Skeletal muscle tissue (tissue), 4 donors: ENCODE data around the gene LRRTM3. TPM values are rescaled to one million over a fixed set of nuclear protein-coding genes. Genes with fewer than 3 reads are reported as not detected.

Source experiments
- H3K27ac ChIP-seq: one replicate; pipeline ENCODE4 v1.7.0; 2013; ENCODE audit warnings: mild to moderate bottlenecking, low read depth, low read length, inconsistent platforms
- H3K27me3 ChIP-seq, 3 donors: one replicate each; pipeline ENCODE4 v1.7.0; 2013; ENCODE audit warnings: low read length in 3 of 3; ENCODE audit not compliant: control insufficient read depth in 3 of 3, insufficient read depth in 3 of 3
- H3K36me3 ChIP-seq, 3 donors: one replicate each; pipeline ENCODE4 v1.7.0; 2013; ENCODE audit warnings: low read length in 3 of 3; ENCODE audit not compliant: control insufficient read depth in 3 of 3, insufficient read depth in 3 of 3
- H3K4me1 ChIP-seq, 3 donors: one replicate each; pipeline ENCODE4 v1.7.0; 2013; ENCODE audit warnings: low read length in 3 of 3, mild to moderate bottlenecking in 3 of 3; ENCODE audit not compliant: control insufficient read depth in 3 of 3, insufficient read depth in 3 of 3
- H3K4me3 ChIP-seq, 3 donors: one replicate each; pipeline ENCODE4 v1.7.0; 2013; ENCODE audit warnings: low read length in 3 of 3
- H3K9ac ChIP-seq, 3 donors: one replicate each; pipeline ENCODE4 v1.7.0; 2013; ENCODE audit warnings: low read length in 3 of 3, mild to moderate bottlenecking in 3 of 3, moderate library complexity in 2 of 3, low read depth in 1 of 3
- H3K9me3 ChIP-seq, 3 donors: one replicate each; pipeline ENCODE4 v1.7.0; 2013; ENCODE audit warnings: low read length in 3 of 3; ENCODE audit not compliant: control insufficient read depth in 3 of 3
- total RNA-seq: library from RNA; depleted of rRNA; stranded (reverse); fragments of >200 nt; gene quantifications from one replicate; pipeline ENCODE4 v1.2.3, GENCODE V29; 2014
- donor health status: Osteomylitis.

LRRTM3 gene
- 1.0 TPM for total RNA-seq

GRCh38 chr10:66925896-66926715 is at the start of gene LRRTM3:
Gene LRRTM3, plus strand, starts transcription at chr10:66926036.
- no peak within 1 kb of the TSS for H3K9ac ChIP-seq
- no peaks in the 10 kb centered on the region for H3K9me3 ChIP-seq
- no peak within 1 kb of the TSS for H3K27ac ChIP-seq
- H3K27me3 ChIP-seq, result peaks cover 6 to 22% (median 10%) of the 10 kb centered on the region in 3 donors
- H3K4me1 ChIP-seq, result peaks cover 0 to 23% (median 10%) of the 10 kb centered on the region in 3 donors
- peak within 1 kb of the TSS; percentile 14 to 52 (median 21) for H3K4me3 ChIP-seq
- no peaks in the 10 kb centered on the region for H3K36me3 ChIP-seq

GRCh38 chr10:66877361-66877760 is 48.5 kb upstream of the LRRTM3 start:
- Histone ChIP-seq H3K27me3 (no peaks in the 10 kb centered on the region), H3K9me3 (no peaks in the 10 kb centered on the region), H3K36me3 (no peaks in the 10 kb centered on the region), H3K4me1 (no peaks in the 10 kb centered on the region), H3K4me3 (no peak overlapping the region), H3K27ac (no peak overlapping the region), H3K9ac (no peak overlapping the region)

GRCh38 chr10:66880292-66880691 is 45.5 kb upstream of the LRRTM3 start:
- Histone ChIP-seq H3K4me3 (no peak overlapping the region), H3K4me1 (no peaks in the 10 kb centered on the region), H3K9me3 (no peaks in the 10 kb centered on the region), H3K27me3 (no peaks in the 10 kb centered on the region), H3K36me3 (no peaks in the 10 kb centered on the region), H3K9ac (no peak overlapping the region), H3K27ac (no peak overlapping the region)

GRCh38 chr10:66880826-66881225 is 45.0 kb upstream of the LRRTM3 start:
- H3K9me3 ChIP-seq, result no peaks in the 10 kb centered on the region
- no peaks in the 10 kb centered on the region for H3K27me3 ChIP-seq
- no peak overlapping the region for H3K9ac ChIP-seq
- H3K4me3 ChIP-seq, result no peak overlapping the region
- H3K36me3 ChIP-seq, result no peaks in the 10 kb centered on the region
- H3K27ac ChIP-seq, result no peak overlapping the region
- H3K4me1 ChIP-seq, result no peaks in the 10 kb centered on the region

- Histone ChIP-seq H3K9ac (no peak overlapping the region), H3K4me1 (no peaks in the 10 kb centered on the region), H3K27me3 (no peaks in the 10 kb centered on the region), H3K27ac (no peak overlapping the region), H3K36me3 (no peaks in the 10 kb centered on the region), H3K4me3 (no peak overlapping the region), H3K9me3 (no peaks in the 10 kb centered on the region)
Measured at GRCh38 chr10:66881814-66882213, 44.0 kb upstream of the LRRTM3 start.

GRCh38 chr10:66882271-66882670 is 43.6 kb upstream of the LRRTM3 start:
- Histone ChIP-seq H3K9me3 (no peaks in the 10 kb centered on the region), H3K27ac (no peak overlapping the region), H3K27me3 (no peaks in the 10 kb centered on the region), H3K36me3 (no peaks in the 10 kb centered on the region), H3K4me1 (no peaks in the 10 kb centered on the region), H3K4me3 (no peak overlapping the region), H3K9ac (no peak overlapping the region)

- Histone ChIP-seq H3K9ac (no peak overlapping the region), H3K36me3 (no peaks in the 10 kb centered on the region), H3K4me1 (no peaks in the 10 kb centered on the region), H3K27ac (no peak overlapping the region), H3K4me3 (no peak overlapping the region), H3K9me3 (no peaks in the 10 kb centered on the region), H3K27me3 (no peaks in the 10 kb centered on the region)
Measured at GRCh38 chr10:66886848-66887247, 39.0 kb upstream of the LRRTM3 start.

- H3K27me3 ChIP-seq, result no peaks in the 10 kb centered on the region
- H3K27ac ChIP-seq, result no peak overlapping the region
- no peak overlapping the region for H3K4me3 ChIP-seq
- H3K9ac ChIP-seq, result no peak overlapping the region
- no peaks in the 10 kb centered on the region for H3K9me3 ChIP-seq
- H3K4me1 ChIP-seq, result no peaks in the 10 kb centered on the region
- no peaks in the 10 kb centered on the region for H3K36me3 ChIP-seq
Measured at GRCh38 chr10:66888237-66888636, 37.6 kb upstream of the LRRTM3 start.

GRCh38 chr10:66892871-66893270 is 33.0 kb upstream of the LRRTM3 start:
- no peaks in the 10 kb centered on the region for H3K36me3 ChIP-seq
- no peak overlapping the region for H3K9ac ChIP-seq
- H3K27me3 ChIP-seq, result no peaks in the 10 kb centered on the region
- H3K4me3 ChIP-seq, result no peak overlapping the region
- no peaks in the 10 kb centered on the region for H3K4me1 ChIP-seq
- H3K9me3 ChIP-seq, result peaks cover 0 to under 1% (median 0%) of the 10 kb centered on the region in 3 donors
- H3K27ac ChIP-seq, result no peak overlapping the region

- no peak overlapping the region for H3K4me3 ChIP-seq
- H3K4me1 ChIP-seq, result no peaks in the 10 kb centered on the region
- no peak overlapping the region for H3K9ac ChIP-seq
- no peaks in the 10 kb centered on the region for H3K36me3 ChIP-seq
- no peaks in the 10 kb centered on the region for H3K9me3 ChIP-seq
- H3K27ac ChIP-seq, result no peak overlapping the region
- no peaks in the 10 kb centered on the region for H3K27me3 ChIP-seq
Measured at GRCh38 chr10:66910671-66911070, 15.2 kb upstream of the LRRTM3 start.
